Omental fat pad (tissue), 4 donors: ENCODE measurements around the gene SCYGR6. TPM values are rescaled to one million over a fixed set of nuclear protein-coding genes. Genes with fewer than 3 reads are reported as not detected.
"Not testable (repeated sequence)": the region's sequence is repeated elsewhere in the genome, so short reads cannot be mapped to it uniquely, and the experiment has no call there.

Experiments
- ATAC-seq: fragments of 150-250 bp; one replicate; pipeline ENCODE4 v1.9.1; 2016; ENCODE audit warnings: mild to moderate bottlenecking, moderate library complexity; ENCODE audit not compliant: low FRiP score
- DNase-seq: peaks from one replicate; pipeline ENCODE4 v3.0.0-alpha.2; 2019; ENCODE audit warnings: low spot score
- CTCF ChIP-seq, 3 donors: fragments of 450-650 bp; IDR thresholded peaks; one replicate each; pipeline ENCODE4 v1.5.1; 2016 to 2017; ENCODE audit warnings: antibody characterized with exemption in 3 of 3, mild to moderate bottlenecking in 3 of 3, moderate library complexity in 2 of 3
- total RNA-seq, 4 donors: library from RNA; depleted of rRNA; stranded (reverse); fragments of >200 nt; gene quantifications; one replicate each; pipeline ENCODE4 v1.1.0, GENCODE V29; 2016

SCYGR6 gene
- total RNA-seq, 4 donors from 2014 or later = not detected

GRCh38 chr2:227765788-227766372 is 41.3 kb upstream of the SCYGR6 start:
- DNase-seq (no peak), ATAC-seq (peak; percentile 41)
- no peak for TF ChIP-seq CTCF (IDR thresholded peaks at IDR 0.05)

- no peak for TF ChIP-seq CTCF (IDR thresholded peaks at IDR 0.05)
- DNase-seq (no peak), ATAC-seq (no peak)
Observed at GRCh38 chr2:227761740-227762476, 37.4 kb upstream of the SCYGR6 start.

- DNase-seq (no peak), ATAC-seq (peak; percentile 6)
- TF ChIP-seq CTCF (IDR thresholded peaks at IDR 0.05) = no peak
Observed at GRCh38 chr2:227759411-227760118, 35.0 kb upstream of the SCYGR6 start.

- not testable (repeated sequence) for DNase-seq, ATAC-seq
Observed at GRCh38 chr2:227756261-227756660, 31.7 kb upstream of the SCYGR6 start.

- ATAC-seq = no peak
- no peak for DNase-seq
- no peak for TF ChIP-seq CTCF (IDR thresholded peaks at IDR 0.05)
Observed at GRCh38 chr2:227748079-227748478, 23.5 kb upstream of the SCYGR6 start.

GRCh38 chr2:227745594-227745993 is 21.0 kb upstream of the SCYGR6 start, which contains the start of gene SCYGR8:
Gene SCYGR8 (plus strand): TSS chr2:227745894. CDS start chr2:227745894, 0 bp downstream.
- ATAC-seq (no peak), DNase-seq (no peak)
- TF ChIP-seq CTCF (IDR thresholded peaks at IDR 0.05) = no peak

GRCh38 chr2:227740705-227741104 is 16.1 kb upstream of the SCYGR6 start:
- not testable (repeated sequence) for ATAC-seq, DNase-seq

GRCh38 chr2:227739351-227739750 is 14.8 kb upstream of the SCYGR6 start:
- DNase-seq (no peak), ATAC-seq (no peak)
- TF ChIP-seq CTCF (IDR thresholded peaks at IDR 0.05) = no peak
